DOHH2 (cell line): ENCODE measurements around the gene RNF181.

Experiments
- EZH2phosphoT487 ChIP-seq: fragments of 200-600 bp; sonication (generic); IDR thresholded peaks from 2 replicates; pipeline ENCODE4 v1.6.1; 2017; ENCODE audit warnings: borderline replicate concordance, mild to moderate bottlenecking, antibody characterized with exemption, low read length, moderate library complexity, mixed read lengths
- TF ChIP-seq, protein P1 (sequence below): fragments of 200-600 bp; sonication (generic); IDR thresholded peaks from one replicate; pipeline ENCODE4 v1.5.1; 2014; ENCODE audit warnings: antibody characterized with exemption, mild to moderate bottlenecking, low read depth, low read length; ENCODE audit not compliant: poor library complexity, severe bottlenecking

DNA sequence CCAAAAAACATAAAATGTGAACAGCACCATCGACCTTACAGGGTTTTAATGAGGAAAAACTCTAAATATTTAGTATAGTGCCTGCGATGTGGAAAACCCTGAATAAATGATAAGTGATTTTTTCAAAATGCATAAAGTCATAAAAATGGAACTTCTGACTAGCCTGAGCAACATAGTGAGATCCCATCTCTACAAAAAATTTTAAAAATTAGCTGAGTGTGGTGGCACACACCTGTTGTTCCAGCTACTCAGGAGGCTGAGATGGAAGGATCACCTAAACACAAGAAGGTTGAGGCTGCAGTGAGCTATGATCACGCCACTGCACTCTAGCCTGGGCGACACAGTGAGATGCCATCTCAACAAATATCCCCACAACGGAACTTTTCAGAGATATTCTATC, 38.4 kb upstream of the RNF181 start:
- TF ChIP-seq, protein P1, sequence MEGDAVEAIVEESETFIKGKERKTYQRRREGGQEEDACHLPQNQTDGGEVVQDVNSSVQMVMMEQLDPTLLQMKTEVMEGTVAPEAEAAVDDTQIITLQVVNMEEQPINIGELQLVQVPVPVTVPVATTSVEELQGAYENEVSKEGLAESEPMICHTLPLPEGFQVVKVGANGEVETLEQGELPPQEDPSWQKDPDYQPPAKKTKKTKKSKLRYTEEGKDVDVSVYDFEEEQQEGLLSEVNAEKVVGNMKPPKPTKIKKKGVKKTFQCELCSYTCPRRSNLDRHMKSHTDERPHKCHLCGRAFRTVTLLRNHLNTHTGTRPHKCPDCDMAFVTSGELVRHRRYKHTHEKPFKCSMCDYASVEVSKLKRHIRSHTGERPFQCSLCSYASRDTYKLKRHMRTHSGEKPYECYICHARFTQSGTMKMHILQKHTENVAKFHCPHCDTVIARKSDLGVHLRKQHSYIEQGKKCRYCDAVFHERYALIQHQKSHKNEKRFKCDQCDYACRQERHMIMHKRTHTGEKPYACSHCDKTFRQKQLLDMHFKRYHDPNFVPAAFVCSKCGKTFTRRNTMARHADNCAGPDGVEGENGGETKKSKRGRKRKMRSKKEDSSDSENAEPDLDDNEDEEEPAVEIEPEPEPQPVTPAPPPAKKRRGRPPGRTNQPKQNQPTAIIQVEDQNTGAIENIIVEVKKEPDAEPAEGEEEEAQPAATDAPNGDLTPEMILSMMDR: no peak
- TF ChIP-seq EZH2phosphoT487: no peak
